HG02973 (cell line): Measurements from ENCODE around the gene PRDM4.
A peak's percentile ranks its signal among the peaks of the same experiment; 100 is the strongest.
"Not testable (repeated sequence)": the region's sequence is repeated elsewhere in the genome, so short reads cannot be mapped to it uniquely, and the experiment has no call there.

Source experiments
- ATAC-seq: cut with Tn5 transposase; IDR thresholded peaks from one replicate; pipeline ENCODE4 v1.9.1; 2021; ENCODE audit warnings: moderate library complexity; ENCODE audit not compliant: unreplicated experiment

The PRDM4 gene

GRCh38 chr12:107774349-107775029 is 13.6 kb upstream of the PRDM4 start, which contains the start of gene ASCL4:
ASCL4 (plus strand) TSS chr12:107774704; CDS start chr12:107775219, 515 bp downstream.
- no peak for ATAC-seq

GRCh38 chr12:107767466-107767865 is 6.5 kb upstream of the PRDM4 start:
- ATAC-seq, result no peak

- no peak for ATAC-seq
Measured at GRCh38 chr12:107765316-107765715, 4.4 kb upstream of the PRDM4 start.

- no peak for ATAC-seq
Measured at GRCh38 chr12:107764626-107765025, 3.7 kb upstream of the PRDM4 start.

GRCh38 chr12:107762874-107763273 is 1.9 kb upstream of the PRDM4 start:
- ATAC-seq, result no peak

GRCh38 chr12:107761502-107761904 is 566 bp upstream of the PRDM4 start:
- ATAC-seq, result no peak

- peak; percentile 21 for ATAC-seq
Measured at GRCh38 chr12:107760207-107760808, 629 bp downstream of the PRDM4 start.

- no peak for ATAC-seq
Measured at GRCh38 chr12:107759410-107759809, 1.5 kb downstream of the PRDM4 start.

- ATAC-seq, result no peak
Measured at GRCh38 chr12:107749083-107749482, 11.9 kb downstream of the PRDM4 start.

GRCh38 chr12:107748472-107748871 is 12.5 kb downstream of the PRDM4 start:
- ATAC-seq, result no peak

GRCh38 chr12:107736914-107737313 is 24.0 kb downstream of the PRDM4 start:
- ATAC-seq, result peak; percentile 94

GRCh38 chr12:107735763-107736162 is 25.2 kb downstream of the PRDM4 start:
- no peak for ATAC-seq

- no peak for ATAC-seq
Measured at GRCh38 chr12:107734139-107734538, 26.8 kb downstream of the PRDM4 start.

GRCh38 chr12:107732365-107732764 is 28.6 kb downstream of the PRDM4 start:
- ATAC-seq, result no peak

- no peak for ATAC-seq
Measured at GRCh38 chr12:107731366-107731765, 29.6 kb downstream of the PRDM4 start.

- ATAC-seq, result no peak
Measured at GRCh38 chr12:107730618-107731341, 30.2 kb downstream of the PRDM4 start.

- ATAC-seq, result not testable (repeated sequence)
Measured at GRCh38 chr12:107727742-107728141, 33.2 kb downstream of the PRDM4 start.

- not testable (repeated sequence) for ATAC-seq
Measured at GRCh38 chr12:107727327-107727726, 33.6 kb downstream of the PRDM4 start.

- ATAC-seq, result no peak
Measured at GRCh38 chr12:107718606-107719005, 42.3 kb downstream of the PRDM4 start.

- ATAC-seq, result no peak
Measured at GRCh38 chr12:107715780-107716179, 45.2 kb downstream of the PRDM4 start.

- ATAC-seq, result not testable (repeated sequence)
Measured at GRCh38 chr12:107705522-107705921, 55.4 kb downstream of the PRDM4 start.

GRCh38 chr12:107704041-107704440 is 56.9 kb downstream of the PRDM4 start:
- ATAC-seq, result no peak
